NCI-H524 (cell line): ENCODE measurements around the gene ZNF462.
A peak's percentile ranks its signal among the peaks of the same experiment; 100 is the strongest.

Source experiments
- DNase-seq, 2 experiments: peaks; one replicate each; lab custom pipeline; 2025; lab: John Stamatoyannopoulos, UW

Gene ZNF462

GRCh38 chr9:106861640-106862109, 1.3 kb upstream of the ZNF462 start:
- DNase-seq: peak; percentile 45 to 61

GRCh38 chr9:106862110-106862820, 701 bp upstream of the ZNF462 start:
- peak; percentile 89 to 91 for DNase-seq

GRCh38 chr9:106864373-106865143, 1.6 kb downstream of the ZNF462 start:
- peak in 1 of 2 experiments; percentile 72 for DNase-seq

- no peak for DNase-seq
Measured at GRCh38 chr9:106866243-106866642, 3.3 kb downstream of the ZNF462 start.

GRCh38 chr9:106867286-106867685, 4.3 kb downstream of the ZNF462 start:
- DNase-seq: no peak

GRCh38 chr9:106868087-106868486, 5.1 kb downstream of the ZNF462 start:
- DNase-seq: no peak

GRCh38 chr9:106868565-106868964, 5.6 kb downstream of the ZNF462 start:
- DNase-seq: no peak

- DNase-seq: no peak
Measured at GRCh38 chr9:106869028-106869427, 6.1 kb downstream of the ZNF462 start.

GRCh38 chr9:106869458-106869857, 6.5 kb downstream of the ZNF462 start:
- no peak for DNase-seq

- DNase-seq: no peak
Measured at GRCh38 chr9:106872641-106873040, 9.7 kb downstream of the ZNF462 start.

GRCh38 chr9:106874031-106874430, 11.1 kb downstream of the ZNF462 start:
- DNase-seq: peak in 1 of 2 experiments; percentile 24

- peak; percentile 22 to 66 for DNase-seq
Measured at GRCh38 chr9:106874652-106875051, 11.7 kb downstream of the ZNF462 start.

GRCh38 chr9:106875529-106875928, 12.6 kb downstream of the ZNF462 start:
- no peak for DNase-seq

GRCh38 chr9:106877345-106877744, 14.4 kb downstream of the ZNF462 start:
- no peak for DNase-seq

GRCh38 chr9:106878081-106878837, 15.3 kb downstream of the ZNF462 start:
- DNase-seq: no peak

GRCh38 chr9:106878934-106879333, 16.0 kb downstream of the ZNF462 start:
- DNase-seq: peak in 1 of 2 experiments; percentile 68

GRCh38 chr9:106879439-106879882, 16.5 kb downstream of the ZNF462 start:
- DNase-seq: no peak

- no peak for DNase-seq
Measured at GRCh38 chr9:106880081-106880480, 17.1 kb downstream of the ZNF462 start.

- no peak for DNase-seq
Measured at GRCh38 chr9:106880863-106881262, 17.9 kb downstream of the ZNF462 start.

GRCh38 chr9:106883030-106883429, 20.1 kb downstream of the ZNF462 start:
- DNase-seq: no peak

- no peak for DNase-seq
Measured at GRCh38 chr9:106883626-106884190, 20.7 kb downstream of the ZNF462 start.

GRCh38 chr9:106885451-106885850, 22.5 kb downstream of the ZNF462 start:
- DNase-seq: no peak
